Ascending aorta (tissue), 2 donors: ENCODE measurements around the gene UBASH3A. TPM values are rescaled to one million over a fixed set of nuclear protein-coding genes. Genes with fewer than 3 reads are reported as not detected.

Source experiments
- DNase-seq, 2 donors: peaks; one replicate each; pipeline ENCODE4 v3.0.0-alpha.2; 2019; ENCODE audit warnings: low spot score in 2 of 2
- H3K27ac ChIP-seq, 2 donors: fragments of 200-600 bp; sonication (generic); one replicate each; pipeline ENCODE4 v1.5.1; 2016 to 2017; ENCODE audit warnings: mild to moderate bottlenecking in 1 of 2
- H3K27me3 ChIP-seq: fragments of 200-600 bp; sonication (generic); one replicate; pipeline ENCODE4 v1.5.1; 2017
- H3K36me3 ChIP-seq, 2 donors: fragments of 200-600 bp; sonication (generic); one replicate each; pipeline ENCODE4 v1.5.1; 2016
- H3K4me1 ChIP-seq, 2 donors: fragments of 200-600 bp; sonication (generic); one replicate each; pipeline ENCODE4 v1.5.1; 2016 to 2017; ENCODE audit warnings: mild to moderate bottlenecking in 1 of 2
- H3K4me3 ChIP-seq, 2 donors: fragments of 200-600 bp; sonication (generic); one replicate each; pipeline ENCODE4 v1.5.1; 2016 to 2017; ENCODE audit warnings: mild to moderate bottlenecking in 1 of 2
- H3K9me3 ChIP-seq, 2 donors: fragments of 200-600 bp; sonication (generic); one replicate each; pipeline ENCODE4 v1.5.1; 2016
- CTCF ChIP-seq, 3 experiments: fragments of 200-600 bp in 2 of 3; fragments of 450-650 bp in 1 of 3; sonication (generic) in 2 of 3; IDR thresholded peaks; one replicate each; pipeline ENCODE4 v1.5.1; 2016 to 2019; ENCODE audit warnings: antibody characterized with exemption in 3 of 3, mild to moderate bottlenecking in 1 of 3, moderate library complexity in 1 of 3
- intact Hi-C: fragments of 100-400 bp; cut with DNase I; formaldehyde crosslinking; loops from one replicate; pipeline ENCODE4 v1.15.1; 2023
- total RNA-seq: library from RNA; depleted of rRNA; stranded (reverse); fragments of >200 nt; gene quantifications from one replicate; pipeline ENCODE4 v1.1.0, GENCODE V29; 2016

Gene UBASH3A
- total RNA-seq, 1 donor from 2014 or later: 0.75 TPM

DNA sequence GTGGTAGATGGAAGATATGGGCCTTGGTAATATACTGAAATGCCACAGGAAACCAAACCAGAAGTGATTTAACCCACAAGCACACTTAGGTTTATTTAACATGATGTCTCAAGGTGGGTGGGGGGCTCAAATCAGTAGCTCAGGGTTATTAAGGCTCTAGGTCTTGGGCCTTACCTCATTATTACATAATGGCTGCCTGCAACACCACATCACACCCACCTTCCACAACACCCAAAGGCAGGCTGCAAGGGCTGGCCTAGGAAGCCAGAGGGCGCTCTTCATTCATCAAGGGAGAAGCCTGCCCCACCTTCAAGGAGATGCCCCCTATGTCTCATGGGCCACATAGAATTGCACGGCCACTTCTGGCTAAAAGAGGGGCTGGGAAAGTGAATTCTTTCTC lies 43.4 kb upstream of the UBASH3A start:
- Histone ChIP-seq H3K9me3 (peaks cover 0 to 9% of the 10 kb centered on the region in 2 donors), H3K36me3 (no peaks in the 10 kb centered on the region), H3K4me3 (no peak overlapping the region), H3K4me1 (no peaks in the 10 kb centered on the region), H3K27ac (no peak overlapping the region), H3K27me3 (no peaks in the 10 kb centered on the region)
- no peak for DNase-seq
- no peak for TF ChIP-seq CTCF (IDR thresholded peaks at IDR 0.05)
- intact Hi-C loops: no loop called here

DNA sequence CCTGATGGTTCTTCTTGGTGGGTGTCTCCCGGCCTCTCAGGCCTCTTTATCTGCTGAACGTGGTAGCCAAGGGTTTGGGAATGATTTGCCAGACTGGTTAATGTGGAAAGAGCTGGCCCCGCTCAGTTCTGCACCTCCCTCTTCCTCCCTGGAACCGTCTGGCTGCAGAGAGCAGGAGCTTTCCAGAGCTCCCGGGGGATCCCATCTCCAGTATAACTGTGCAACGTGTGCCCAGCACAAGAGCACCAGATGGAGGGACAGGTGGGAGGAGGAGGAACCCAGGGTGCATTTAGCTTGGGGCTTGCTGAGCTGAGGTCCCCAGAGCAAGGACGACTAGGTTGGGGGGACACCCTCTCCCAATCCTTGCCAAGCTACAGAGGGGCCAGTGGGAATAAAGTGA lies 42.4 kb upstream of the UBASH3A start:
- TF ChIP-seq CTCF (IDR thresholded peaks at IDR 0.05): no peak
- Histone ChIP-seq H3K9me3 (no peaks in the 10 kb centered on the region), H3K36me3 (no peaks in the 10 kb centered on the region), H3K4me1 (no peaks in the 10 kb centered on the region), H3K27ac (no peak overlapping the region), H3K27me3 (no peaks in the 10 kb centered on the region), H3K4me3 (no peak overlapping the region)
- intact Hi-C loops: no loop called here
- no peak for DNase-seq

- H3K27ac ChIP-seq: no peak overlapping the region
- H3K36me3 ChIP-seq: no peaks in the 10 kb centered on the region
- TF ChIP-seq CTCF (IDR thresholded peaks at IDR 0.05): no peak
- H3K4me3 ChIP-seq: no peak overlapping the region
- intact Hi-C loops: no loop called here
- no peaks in the 10 kb centered on the region for H3K27me3 ChIP-seq
- H3K4me1 ChIP-seq: no peaks in the 10 kb centered on the region
- no peaks in the 10 kb centered on the region for H3K9me3 ChIP-seq
- no peak for DNase-seq
These were observed 41.5 kb upstream of the UBASH3A start for GRCh38 chr21:42362198-42362597.

DNA sequence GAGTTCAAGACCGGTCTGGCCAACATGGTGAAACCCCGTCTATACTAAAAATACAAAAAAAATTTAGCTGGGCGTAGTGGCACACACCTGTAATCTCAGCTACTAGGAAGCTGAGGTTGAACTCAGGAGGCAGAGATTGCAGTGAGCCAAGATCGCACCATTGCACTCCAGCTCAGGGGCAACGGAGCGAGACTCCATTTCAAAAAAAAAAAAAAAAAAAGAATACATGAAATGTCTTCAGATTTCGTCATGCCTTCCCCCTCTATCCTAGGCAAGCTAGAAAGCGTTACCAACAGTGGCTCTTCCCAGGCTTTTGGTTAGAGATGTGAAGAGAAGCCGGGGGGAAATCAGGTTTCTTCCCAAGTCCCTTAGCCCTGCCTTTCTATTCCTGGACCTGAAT lies 41.0 kb upstream of the UBASH3A start:
- Histone ChIP-seq H3K9me3 (no peaks in the 10 kb centered on the region), H3K36me3 (no peaks in the 10 kb centered on the region), H3K27me3 (no peaks in the 10 kb centered on the region), H3K27ac (no peak overlapping the region), H3K4me1 (no peaks in the 10 kb centered on the region), H3K4me3 (no peak overlapping the region)
- TF ChIP-seq CTCF (IDR thresholded peaks at IDR 0.05): no peak
- no peak for DNase-seq
- intact Hi-C loops: no loop called here

- no peak overlapping the region for H3K4me3 ChIP-seq
- H3K36me3 ChIP-seq: no peaks in the 10 kb centered on the region
- no peaks in the 10 kb centered on the region for H3K27me3 ChIP-seq
- H3K4me1 ChIP-seq: no peaks in the 10 kb centered on the region
- no peak overlapping the region for H3K27ac ChIP-seq
- H3K9me3 ChIP-seq: no peaks in the 10 kb centered on the region
- intact Hi-C loops: no loop called here
- TF ChIP-seq CTCF (IDR thresholded peaks at IDR 0.05): no peak
- no peak for DNase-seq
These were observed 40.4 kb upstream of the UBASH3A start for GRCh38 chr21:42363312-42363711.

GRCh38 chr21:42364304-42364865 lies 39.3 kb upstream of the UBASH3A start:
- Histone ChIP-seq H3K4me3 (no peak overlapping the region), H3K36me3 (no peaks in the 10 kb centered on the region), H3K27me3 (no peaks in the 10 kb centered on the region), H3K9me3 (no peaks in the 10 kb centered on the region), H3K4me1 (no peaks in the 10 kb centered on the region), H3K27ac (no peak overlapping the region)
- no peak for TF ChIP-seq CTCF (IDR thresholded peaks at IDR 0.05)
- intact Hi-C loops: no loop called here
- DNase-seq: no peak
